ENCODE data around the gene RPS19. TPM values are rescaled to one million over a fixed set of nuclear protein-coding genes. Genes with fewer than 3 reads are reported as not detected.

Gene RPS19
- total RNA-seq, 1 experiment from 2014 or later, result 3,297 TPM

DNA sequence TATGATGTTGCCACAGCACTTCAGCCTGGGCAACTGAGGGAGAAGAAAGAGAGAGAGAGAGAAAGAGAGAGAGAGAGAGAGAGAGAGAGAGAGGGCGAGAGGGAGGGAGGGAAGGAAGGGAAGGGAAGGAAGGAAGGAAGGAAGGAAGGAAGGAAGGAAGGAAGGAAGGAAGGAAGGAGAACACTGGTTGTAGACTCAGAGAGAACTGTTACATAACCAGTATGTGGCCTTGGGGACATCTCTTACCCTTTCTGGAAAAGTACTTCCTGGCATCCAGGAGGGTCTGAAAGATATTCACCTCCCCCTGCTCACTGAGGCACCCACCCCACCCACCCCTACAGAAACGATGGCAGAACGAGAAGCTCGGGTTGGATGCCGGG lies 20.3 kb downstream of the RPS19 start:
- Mint-ChIP-seq H3K9me3 (ENCODE audit: unreplicated experiment) (no peaks in the 10 kb centered on the region), H3K36me3 (ENCODE audit: insufficient read depth, unreplicated experiment) (peaks cover 7% of the 10 kb centered on the region), H3K27me3 (ENCODE audit: insufficient read depth, unreplicated experiment) (peaks cover 3% of the 10 kb centered on the region), H3K4me1 (ENCODE audit: low read depth, unreplicated experiment) (peaks cover 8% of the 10 kb centered on the region), H3K27ac (ENCODE audit: unreplicated experiment) (no peak overlapping the region), H3K4me3 (ENCODE audit: unreplicated experiment) (no peak overlapping the region)
- DNase-seq, result no peak
- Histone ChIP-seq H3K4me3 (ENCODE audit: low read depth, low read length) (no peak overlapping the region), H3K27me3 (replicated peaks; ENCODE audit: control insufficient read depth, insufficient read depth, low read length) (no peaks in the 10 kb centered on the region), H3K36me3 (ENCODE audit: control insufficient read depth, insufficient read depth, low read length) (no peaks in the 10 kb centered on the region), H3K9me3 (no peaks in the 10 kb centered on the region), H3K4me1 (0 out of 2 replicates have a peak, but pooled peaks cover 5% of the 10 kb centered on the region)
- ChIA-PET CTCF (interaction anchor here (0.8 kb wide), 1 partner anchor 244 kb away, joined by 3 read pairs; no protein-coding TSS in a partner anchor), POLR2A (no interaction called here)
- TF ChIP-seq, protein P1, sequence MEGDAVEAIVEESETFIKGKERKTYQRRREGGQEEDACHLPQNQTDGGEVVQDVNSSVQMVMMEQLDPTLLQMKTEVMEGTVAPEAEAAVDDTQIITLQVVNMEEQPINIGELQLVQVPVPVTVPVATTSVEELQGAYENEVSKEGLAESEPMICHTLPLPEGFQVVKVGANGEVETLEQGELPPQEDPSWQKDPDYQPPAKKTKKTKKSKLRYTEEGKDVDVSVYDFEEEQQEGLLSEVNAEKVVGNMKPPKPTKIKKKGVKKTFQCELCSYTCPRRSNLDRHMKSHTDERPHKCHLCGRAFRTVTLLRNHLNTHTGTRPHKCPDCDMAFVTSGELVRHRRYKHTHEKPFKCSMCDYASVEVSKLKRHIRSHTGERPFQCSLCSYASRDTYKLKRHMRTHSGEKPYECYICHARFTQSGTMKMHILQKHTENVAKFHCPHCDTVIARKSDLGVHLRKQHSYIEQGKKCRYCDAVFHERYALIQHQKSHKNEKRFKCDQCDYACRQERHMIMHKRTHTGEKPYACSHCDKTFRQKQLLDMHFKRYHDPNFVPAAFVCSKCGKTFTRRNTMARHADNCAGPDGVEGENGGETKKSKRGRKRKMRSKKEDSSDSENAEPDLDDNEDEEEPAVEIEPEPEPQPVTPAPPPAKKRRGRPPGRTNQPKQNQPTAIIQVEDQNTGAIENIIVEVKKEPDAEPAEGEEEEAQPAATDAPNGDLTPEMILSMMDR (IDR thresholded peaks at IDR 0.05; ENCODE audit: insufficient read depth in 1 of 2, low read depth in 1 of 2, low read length in 1 of 2, severe bottlenecking in 1 of 2, unreplicated experiment in 1 of 2), result no peak
- intact Hi-C loops (cut with micrococcal nuclease; ENCODE audit: unreplicated experiment), result loop anchor here (5.0 kb wide), 1 partner anchor 197 kb away; the partner anchor contains the start of gene ZNF574
- BruUV-seq (replicated peaks), result no TSS peak

DNA sequence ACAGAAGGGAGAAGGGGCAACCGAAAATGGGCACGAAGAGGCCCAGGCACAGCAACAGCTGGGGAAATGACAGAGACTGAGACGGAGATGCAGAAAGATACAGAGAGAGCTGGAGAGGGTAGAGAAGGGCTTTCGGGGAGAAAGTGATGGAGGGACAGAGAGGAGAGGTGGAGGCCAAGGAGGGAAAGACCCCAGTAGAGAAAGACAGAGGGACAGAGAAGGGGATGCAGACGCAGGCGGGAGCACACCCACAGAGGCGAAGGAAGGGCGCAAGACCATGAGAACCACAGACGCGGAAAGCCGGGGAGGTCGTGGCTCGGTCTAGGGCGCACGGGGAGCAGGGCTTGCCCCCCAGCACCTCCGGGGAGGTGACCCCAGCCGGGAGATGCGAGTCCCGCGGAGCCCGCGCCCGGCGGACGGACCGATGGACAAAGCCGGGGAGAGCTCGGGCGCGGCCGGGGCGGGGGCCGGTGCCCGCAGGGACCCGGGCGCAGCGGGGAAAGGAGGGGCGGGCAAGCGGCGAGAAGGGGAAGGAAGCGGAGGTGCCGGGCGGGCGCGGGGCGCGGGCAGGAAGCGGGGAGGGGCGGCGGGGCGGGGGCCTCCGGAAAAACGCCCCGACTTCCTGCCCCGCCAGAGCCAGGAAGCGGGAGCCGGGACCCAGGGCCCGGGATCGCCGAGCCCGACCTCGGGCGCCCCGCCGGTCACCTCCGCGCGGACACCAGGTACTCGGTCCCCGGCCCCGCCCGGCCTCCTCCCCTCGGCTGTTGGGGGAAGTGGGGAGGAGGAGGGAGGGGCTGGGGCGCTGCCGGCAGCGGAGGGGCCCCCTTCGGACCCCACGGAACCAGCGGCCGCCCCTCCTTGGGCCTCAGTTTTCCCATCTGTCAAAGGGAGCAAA lies 22.8 kb downstream of the RPS19 start, which contains the start of gene ARHGEF1:
Gene ARHGEF1, plus strand, starts transcription at position 617 of the 895 bp plus-strand sequence. CDS start 4,899 bp downstream, outside the sequence.
- H3K27me3 ChIP-seq (replicated peaks; ENCODE audit: control insufficient read depth, insufficient read depth, low read length), result no peaks in the 10 kb centered on the region
- no TSS peak for BruUV-seq (replicated peaks)
- ChIA-PET POLR2A (interaction anchor here (1.6 kb wide), 1 partner anchor 10 kb away, joined by 13 read pairs; no protein-coding TSS in a partner anchor), CTCF (no interaction called here)
- TF ChIP-seq, protein P1 (IDR thresholded peaks at IDR 0.05; ENCODE audit: insufficient read depth in 1 of 2, low read depth in 1 of 2, low read length in 1 of 2, severe bottlenecking in 1 of 2, unreplicated experiment in 1 of 2), result no peak
- Mint-ChIP-seq H3K9me3 (ENCODE audit: unreplicated experiment) (no peaks in the 10 kb centered on the region), H3K27me3 (ENCODE audit: insufficient read depth, unreplicated experiment) (peaks cover 3% of the 10 kb centered on the region), H3K27ac (ENCODE audit: unreplicated experiment) (peak within 1 kb of the TSS; percentile 83), H3K4me1 (ENCODE audit: low read depth, unreplicated experiment) (peaks cover 21% of the 10 kb centered on the region), H3K4me3 (ENCODE audit: unreplicated experiment) (peak within 1 kb of the TSS; percentile 91), H3K36me3 (ENCODE audit: insufficient read depth, unreplicated experiment) (peaks cover 11% of the 10 kb centered on the region)
- H3K9me3 ChIP-seq, result no peaks in the 10 kb centered on the region
- intact Hi-C loops (cut with micrococcal nuclease; ENCODE audit: unreplicated experiment), result loop anchor here (5.0 kb wide), 1 partner anchor 194 kb away; the partner anchor contains the start of gene ZNF574
- H3K36me3 ChIP-seq (ENCODE audit: control insufficient read depth, insufficient read depth, low read length), result no peaks in the 10 kb centered on the region
- peaks cover 17% of the 10 kb centered on the region for H3K4me1 ChIP-seq
- DNase-seq, result peak in 1 of 2 experiments; percentile 42
- H3K4me3 ChIP-seq (ENCODE audit: low read depth, low read length), result peak within 1 kb of the TSS; percentile 89

DNA sequence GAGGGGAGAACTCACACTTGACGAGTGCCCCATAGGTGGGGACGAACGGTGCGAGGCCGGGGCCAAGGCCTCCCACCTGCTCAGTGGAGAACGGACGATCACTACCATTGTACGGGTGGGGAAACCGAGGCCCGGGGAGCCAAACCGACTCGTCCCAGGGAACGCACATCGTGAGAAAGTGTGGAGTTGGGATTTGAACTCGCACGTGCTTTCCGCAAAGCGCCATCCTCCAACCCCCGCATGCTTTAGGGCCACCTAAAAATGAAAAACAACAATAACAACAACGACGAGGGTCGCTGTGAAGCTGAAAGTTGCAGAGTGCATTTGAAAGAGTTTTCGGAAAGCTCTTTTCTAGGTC lies 23.4 kb downstream of the RPS19 start:
- Histone ChIP-seq H3K4me3 (ENCODE audit: low read depth, low read length) (peak overlapping the region; percentile 89), H3K36me3 (ENCODE audit: control insufficient read depth, insufficient read depth, low read length) (no peaks in the 10 kb centered on the region), H3K4me1 (peaks cover 24% of the 10 kb centered on the region), H3K27me3 (replicated peaks; ENCODE audit: control insufficient read depth, insufficient read depth, low read length) (no peaks in the 10 kb centered on the region), H3K9me3 (no peaks in the 10 kb centered on the region)
- POLR2A ChIA-PET, result interaction anchor here (1.6 to 2.3 kb wide), 2 partner anchors 10 to 24 kb away, joined by 12 to 13 read pairs; partner anchors contain the start of gene RPS19
- Mint-ChIP-seq H3K9me3 (ENCODE audit: unreplicated experiment) (no peaks in the 10 kb centered on the region), H3K4me3 (ENCODE audit: unreplicated experiment) (peak overlapping the region; percentile 91), H3K36me3 (ENCODE audit: insufficient read depth, unreplicated experiment) (peaks cover 11% of the 10 kb centered on the region), H3K27ac (ENCODE audit: unreplicated experiment) (peak overlapping the region; percentile 83), H3K27me3 (ENCODE audit: insufficient read depth, unreplicated experiment) (peaks cover 3% of the 10 kb centered on the region), H3K4me1 (ENCODE audit: low read depth, unreplicated experiment) (peaks cover 28% of the 10 kb centered on the region)
- intact Hi-C loops (cut with micrococcal nuclease; ENCODE audit: unreplicated experiment), result loop anchor here (5.0 kb wide), 1 partner anchor 194 kb away; the partner anchor contains the start of gene ZNF574
- TF ChIP-seq, protein P1 (IDR thresholded peaks at IDR 0.05; ENCODE audit: insufficient read depth in 1 of 2, low read depth in 1 of 2, low read length in 1 of 2, severe bottlenecking in 1 of 2, unreplicated experiment in 1 of 2), result no peak
- DNase-seq, result no peak
- CTCF ChIA-PET, result no interaction called here
- no TSS peak for BruUV-seq (replicated peaks)

All from Caco-2 (cell line).